Vagina (tissue), 2 donors: ENCODE data around the gene CLMP. TPM values are rescaled to one million over a fixed set of nuclear protein-coding genes. Genes with fewer than 3 reads are reported as not detected.

Experiments used
- DNase-seq, 2 donors: peaks; one replicate each; pipeline ENCODE4 v3.0.0-alpha.2; 2017; ENCODE audit errors: extremely low spot score in 2 of 2
- H3K27ac ChIP-seq: fragments of 200-600 bp; sonication (generic); one replicate; pipeline ENCODE4 v1.5.1; 2019
- H3K27me3 ChIP-seq: fragments of 200-600 bp; sonication (generic); one replicate; pipeline ENCODE4 v1.5.1; 2019
- H3K36me3 ChIP-seq, 2 donors: fragments of 200-600 bp; sonication (generic); one replicate each; pipeline ENCODE4 v1.5.1; 2017 to 2019
- H3K4me1 ChIP-seq: fragments of 200-600 bp; sonication (generic); one replicate; pipeline ENCODE4 v1.5.1; 2019
- H3K4me3 ChIP-seq, 2 donors: fragments of 200-600 bp; sonication (generic); 1 replicate in 1 of 2; 2 replicates in 1 of 2; pipeline ENCODE4 v1.5.1; 2016 to 2019
- H3K9me3 ChIP-seq: fragments of 200-600 bp; sonication (generic); one replicate; pipeline ENCODE4 v1.5.1; 2019
- CTCF ChIP-seq, 3 experiments: fragments of 450-650 bp in 2 of 3; fragments of 200-600 bp in 1 of 3; sonication (generic) in 1 of 3; IDR thresholded peaks; one replicate each; pipeline ENCODE4 v1.5.1; 2017 to 2019; ENCODE audit warnings: antibody characterized with exemption in 3 of 3, mild to moderate bottlenecking in 2 of 3, moderate library complexity in 2 of 3
- POLR2A ChIP-seq, 2 donors: fragments of 450-650 bp; IDR thresholded peaks; one replicate each; pipeline ENCODE4 v1.6.1; 2017; ENCODE audit warnings: antibody characterized with exemption in 2 of 2, mild to moderate bottlenecking in 2 of 2, moderate library complexity in 2 of 2
- POLR2AphosphoS5 ChIP-seq, 2 donors: sonication (generic); formaldehyde crosslinking; IDR thresholded peaks; one replicate each; pipeline ENCODE4 v1.9.0; 2017; ENCODE audit warnings: antibody characterized with exemption in 2 of 2, mild to moderate bottlenecking in 2 of 2, low read depth in 1 of 2; ENCODE audit not compliant: insufficient read depth in 1 of 2
- intact Hi-C: fragments of 100-400 bp; cut with DNase I; formaldehyde crosslinking; loops from one replicate; pipeline ENCODE4 v1.15.1; 2023
- total RNA-seq: library from RNA; depleted of rRNA; stranded (reverse); fragments of >200 nt; gene quantifications from one replicate; pipeline ENCODE4 v1.2.3, GENCODE V29; 2016

The CLMP gene
- total RNA-seq, 1 donor from 2014 or later = 99.4 TPM

GRCh38 chr11:123163621-123164020, 31.4 kb downstream of the CLMP start:
- H3K4me1 ChIP-seq = peaks cover 34% of the 10 kb centered on the region
- no peaks in the 10 kb centered on the region for H3K9me3 ChIP-seq
- no peak for DNase-seq
- no peaks in the 10 kb centered on the region for H3K27me3 ChIP-seq
- intact Hi-C loops = no loop called here
- no peak overlapping the region for H3K4me3 ChIP-seq
- peak overlapping the region; percentile 48 for H3K27ac ChIP-seq
- TF ChIP-seq POLR2A (IDR thresholded peaks at IDR 0.05) (no peak), POLR2AphosphoS5 (IDR thresholded peaks at IDR 0.05; ENCODE audit: insufficient read depth in 1 of 2, low read depth in 1 of 2) (no peak), CTCF (IDR thresholded peaks at IDR 0.05) (no peak)
- H3K36me3 ChIP-seq = no peaks in the 10 kb centered on the region

- no peaks in the 10 kb centered on the region for H3K36me3 ChIP-seq
- TF ChIP-seq POLR2A (IDR thresholded peaks at IDR 0.05) (no peak), POLR2AphosphoS5 (IDR thresholded peaks at IDR 0.05; ENCODE audit: insufficient read depth in 1 of 2, low read depth in 1 of 2) (no peak), CTCF (IDR thresholded peaks at IDR 0.05) (no peak)
- intact Hi-C loops = no loop called here
- peaks cover 16% of the 10 kb centered on the region for H3K4me1 ChIP-seq
- H3K27me3 ChIP-seq = no peaks in the 10 kb centered on the region
- DNase-seq = no peak
- peak overlapping the region; percentile 7 for H3K27ac ChIP-seq
- no peak overlapping the region for H3K4me3 ChIP-seq
- H3K9me3 ChIP-seq = no peaks in the 10 kb centered on the region
Observed at GRCh38 chr11:123161376-123162030, 33.5 kb downstream of the CLMP start.

GRCh38 chr11:123159183-123159857, 35.7 kb downstream of the CLMP start:
- DNase-seq = no peak
- peaks cover 13% of the 10 kb centered on the region for H3K4me1 ChIP-seq
- no peaks in the 10 kb centered on the region for H3K9me3 ChIP-seq
- no peak overlapping the region for H3K27ac ChIP-seq
- intact Hi-C loops = no loop called here
- H3K4me3 ChIP-seq = no peak overlapping the region
- no peaks in the 10 kb centered on the region for H3K27me3 ChIP-seq
- no peaks in the 10 kb centered on the region for H3K36me3 ChIP-seq
- no peak for TF ChIP-seq POLR2AphosphoS5 (IDR thresholded peaks at IDR 0.05; ENCODE audit: insufficient read depth in 1 of 2, low read depth in 1 of 2)
- no peak for TF ChIP-seq CTCF (IDR thresholded peaks at IDR 0.05)
- TF ChIP-seq POLR2A (IDR thresholded peaks at IDR 0.05) = no peak

GRCh38 chr11:123158033-123159003, 36.7 kb downstream of the CLMP start:
- H3K4me3 ChIP-seq = no peak overlapping the region
- no peaks in the 10 kb centered on the region for H3K36me3 ChIP-seq
- H3K27ac ChIP-seq = no peak overlapping the region
- DNase-seq = no peak
- H3K9me3 ChIP-seq = no peaks in the 10 kb centered on the region
- no peaks in the 10 kb centered on the region for H3K27me3 ChIP-seq
- no peak for TF ChIP-seq POLR2AphosphoS5 (IDR thresholded peaks at IDR 0.05; ENCODE audit: insufficient read depth in 1 of 2, low read depth in 1 of 2)
- TF ChIP-seq CTCF (IDR thresholded peaks at IDR 0.05) = no peak
- TF ChIP-seq POLR2A (IDR thresholded peaks at IDR 0.05) = no peak
- H3K4me1 ChIP-seq = peaks cover 13% of the 10 kb centered on the region
- intact Hi-C loops = no loop called here
